MM.1S (cell line): ENCODE data around the gene SRGAP2B.
"Not testable (repeated sequence)": the region's sequence is repeated elsewhere in the genome, so short reads cannot be mapped to it uniquely, and the experiment has no call there.

ENCODE experiments used
- CTCF ChIP-seq: fragments of 300-600 bp; sonication (generic); IDR thresholded peaks from 2 replicates; pipeline ENCODE4 v1.5.1; 2016; ENCODE audit warnings: antibody characterized with exemption, low read length, mixed read lengths
- EZH2 ChIP-seq: fragments of 300-600 bp; sonication (generic); optimal IDR thresholded peaks from 2 replicates; pipeline ENCODE3; 2017; ENCODE audit warnings: low read depth, mild to moderate bottlenecking, antibody characterized with exemption, low read length, mixed read lengths
- EZH2phosphoT487 ChIP-seq: fragments of 300-600 bp; sonication (generic); IDR thresholded peaks from 2 replicates; pipeline ENCODE4 v1.6.1; 2018; ENCODE audit warnings: antibody characterized with exemption, low read length

GRCh38 chr1:144964186-144964585 lies 130.9 kb downstream of the SRGAP2B start:
- TF ChIP-seq CTCF, EZH2, EZH2phosphoT487: not testable (repeated sequence)
